Measurements from ENCODE around the gene RIPK4.

RIPK4 gene

GRCh38 chr21:41755934-41756773, 10.7 kb downstream of the RIPK4 start:
- in situ Hi-C loops (cut with MboI; ENCODE audit: low sequenced_read_pairs): no loop called here

- in situ Hi-C loops (cut with MboI; ENCODE audit: low sequenced_read_pairs): no loop called here
Measured at GRCh38 chr21:41755258-41755933, 11.5 kb downstream of the RIPK4 start.

DNA sequence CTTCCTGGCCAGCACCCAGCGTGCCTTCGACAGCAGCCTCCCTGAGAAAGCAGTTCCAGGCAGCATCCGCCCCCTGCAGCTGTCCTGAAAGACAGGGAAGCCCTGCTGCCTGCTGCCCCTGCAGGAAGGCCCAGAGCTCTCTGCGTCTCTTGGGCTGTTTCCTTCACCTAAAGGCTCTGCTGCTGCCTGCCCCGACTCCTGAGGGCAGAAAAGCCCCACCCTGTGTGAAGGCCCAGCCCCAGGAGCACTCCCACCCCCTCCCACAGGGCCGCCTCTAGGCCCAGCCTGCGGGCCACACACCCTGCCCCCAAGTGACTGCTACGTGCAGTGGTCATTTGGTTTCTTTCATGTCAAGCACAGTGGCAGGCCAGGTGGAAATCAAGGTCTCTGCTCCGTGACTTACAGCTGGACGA, 12.4 kb downstream of the RIPK4 start:
- in situ Hi-C loops (cut with MboI; ENCODE audit: low sequenced_read_pairs): no loop called here

- in situ Hi-C loops (cut with MboI; ENCODE audit: low sequenced_read_pairs): no loop called here
Measured at GRCh38 chr21:41753006-41753898, 13.6 kb downstream of the RIPK4 start.

- in situ Hi-C loops (cut with MboI; ENCODE audit: low sequenced_read_pairs): no loop called here
Measured at GRCh38 chr21:41752231-41752681, 14.6 kb downstream of the RIPK4 start.

DNA sequence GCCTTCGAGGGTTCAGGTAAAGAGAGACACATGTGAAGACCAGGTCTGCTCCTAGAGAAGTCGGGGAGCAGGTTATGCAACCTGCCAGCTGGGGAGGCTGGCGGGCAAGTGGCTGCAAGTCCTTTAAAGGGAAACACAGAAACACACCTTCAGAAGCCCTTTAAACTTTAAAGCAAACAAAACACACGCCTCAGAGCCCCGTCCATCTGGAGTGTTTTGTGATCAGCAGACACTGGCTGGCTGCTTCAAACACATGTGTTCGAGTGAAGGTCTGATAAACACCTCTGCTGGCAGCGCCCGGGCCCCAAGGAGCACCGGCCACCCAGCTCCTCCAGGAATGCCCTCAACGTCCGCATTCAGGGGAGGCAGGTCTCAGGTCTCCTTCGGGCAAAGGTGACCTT, 15.2 kb downstream of the RIPK4 start:
- in situ Hi-C loops (cut with MboI; ENCODE audit: low sequenced_read_pairs): no loop called here

DNA sequence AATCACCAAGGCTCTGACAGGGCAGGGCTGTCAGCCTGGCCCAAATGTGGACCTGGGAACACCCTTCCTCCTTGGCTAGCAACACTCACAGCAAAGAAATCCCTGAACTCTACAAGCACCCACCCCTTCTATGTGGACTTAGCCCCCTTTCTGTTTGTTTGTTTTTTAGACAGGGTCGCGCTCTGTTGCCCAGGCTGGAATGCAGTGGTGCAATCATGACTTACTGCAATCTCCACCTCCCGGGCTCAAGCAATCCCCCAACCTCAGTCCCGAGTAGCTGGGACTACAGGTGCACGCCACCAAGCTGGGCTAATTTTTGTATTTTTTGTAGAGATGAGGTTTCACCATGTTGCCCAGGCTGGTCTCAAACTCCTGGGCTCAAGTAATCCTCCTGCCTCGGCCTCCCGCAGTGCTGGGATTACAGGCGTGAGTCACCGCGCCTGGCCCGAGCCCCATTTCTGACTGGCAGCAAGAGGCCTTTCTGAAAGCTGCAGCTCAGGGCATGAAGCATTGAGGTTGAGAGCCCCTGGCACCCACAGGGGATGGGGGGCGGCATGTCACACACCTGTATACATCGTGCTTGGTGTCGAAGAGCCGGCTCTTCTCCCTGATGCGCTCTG, 16.2 kb downstream of the RIPK4 start:
- in situ Hi-C loops (cut with MboI; ENCODE audit: low sequenced_read_pairs): no loop called here

DNA sequence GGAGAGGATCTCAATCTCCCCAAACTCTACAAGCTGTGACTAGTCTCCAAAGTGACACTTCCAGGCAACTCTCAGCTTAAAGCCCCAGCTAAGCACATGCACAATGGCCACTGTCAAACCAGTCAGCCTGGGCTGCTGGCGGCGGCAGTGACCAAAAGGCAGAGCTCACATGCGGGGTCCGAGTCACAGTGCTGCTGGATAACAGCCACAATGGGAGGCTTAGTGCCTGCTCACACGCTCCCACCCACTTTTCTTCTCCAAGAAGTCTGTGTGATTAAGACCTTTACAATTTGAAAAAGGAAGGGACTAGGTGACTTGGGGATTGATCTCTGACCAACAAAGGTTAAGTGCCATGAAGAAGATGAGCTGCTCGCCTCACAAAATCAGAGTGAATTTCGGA, 16.8 kb downstream of the RIPK4 start:
- in situ Hi-C loops (cut with MboI; ENCODE audit: low sequenced_read_pairs): no loop called here

DNA sequence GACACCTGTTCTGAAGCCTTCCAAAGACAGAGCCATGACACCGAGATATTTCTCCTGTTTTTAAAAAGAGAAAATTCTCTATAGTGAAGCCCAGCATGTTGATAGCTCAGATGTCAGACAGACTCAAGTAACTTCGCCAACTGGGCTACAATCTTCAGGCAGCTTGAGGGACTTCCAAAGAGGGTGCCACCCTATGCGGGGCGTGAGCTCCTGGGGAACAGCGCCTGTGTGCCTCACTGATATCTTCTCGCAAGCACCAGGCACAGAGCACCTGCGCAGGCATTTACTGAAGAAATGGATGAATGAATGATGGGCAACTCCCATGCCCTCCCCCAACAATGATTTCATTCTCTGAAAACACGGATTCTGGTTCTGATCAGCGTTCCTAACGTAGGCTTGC, 17.6 kb downstream of the RIPK4 start:
- in situ Hi-C loops (cut with MboI; ENCODE audit: low sequenced_read_pairs): no loop called here

GRCh38 chr21:41747943-41748738, 18.7 kb downstream of the RIPK4 start:
- in situ Hi-C loops (cut with MboI; ENCODE audit: low sequenced_read_pairs): no loop called here

DNA sequence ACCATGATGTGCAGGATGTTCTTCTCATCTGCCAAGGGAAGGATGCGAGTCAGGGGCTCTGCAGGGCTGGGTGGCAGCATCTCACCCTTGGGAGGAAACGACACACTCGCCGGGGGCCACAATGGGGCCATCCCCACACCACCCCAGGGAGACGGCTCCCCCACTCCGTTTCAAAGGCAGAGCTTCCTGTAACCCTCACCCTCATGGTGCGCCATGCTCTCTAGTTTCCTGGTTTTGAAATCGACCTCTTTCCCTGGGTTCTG, 20.2 kb downstream of the RIPK4 start:
- in situ Hi-C loops (cut with MboI; ENCODE audit: low sequenced_read_pairs): no loop called here

GRCh38 chr21:41745971-41746743, 20.7 kb downstream of the RIPK4 start:
- in situ Hi-C loops (cut with MboI; ENCODE audit: low sequenced_read_pairs): no loop called here

DNA sequence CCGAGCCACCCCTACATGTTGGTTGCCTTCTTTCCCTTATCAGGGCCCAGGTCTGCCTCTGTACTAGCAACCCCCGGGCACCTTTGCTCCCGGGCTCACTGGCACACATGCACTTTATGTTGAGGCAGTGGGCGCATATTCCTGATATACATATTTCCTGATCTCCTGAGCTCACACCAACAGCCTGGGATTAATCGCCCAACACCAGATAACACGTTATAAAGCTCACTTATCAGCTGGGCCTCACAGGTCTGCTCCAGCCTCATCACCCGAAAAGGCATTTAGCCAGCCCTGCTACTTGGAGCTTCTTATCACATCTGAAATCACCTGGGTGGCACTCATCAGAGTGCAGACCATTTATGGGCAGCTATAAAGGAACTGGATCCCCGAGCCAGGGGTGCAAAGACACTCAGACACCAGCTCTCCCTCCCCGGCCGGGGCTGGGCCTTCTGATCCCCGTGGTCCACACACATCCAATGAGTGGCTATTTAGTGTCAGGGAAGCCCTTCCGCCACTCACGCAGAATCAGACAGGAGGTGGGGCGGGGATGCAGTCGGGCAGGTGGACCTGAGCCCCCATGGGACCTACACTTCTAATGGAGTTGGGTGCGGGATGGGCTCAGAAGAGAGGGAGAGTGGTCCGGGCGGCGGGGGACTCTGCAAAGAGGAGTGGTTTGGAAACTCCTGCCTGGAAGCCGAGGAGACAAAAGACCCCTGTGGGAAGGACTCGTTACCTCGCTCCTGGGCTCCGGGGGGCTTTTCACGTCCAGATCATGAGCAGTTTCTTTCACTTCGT, 21.6 kb downstream of the RIPK4 start:
- in situ Hi-C loops (cut with MboI; ENCODE audit: low sequenced_read_pairs): no loop called here

GRCh38 chr21:41744028-41744930, 22.6 kb downstream of the RIPK4 start:
- in situ Hi-C loops (cut with MboI; ENCODE audit: low sequenced_read_pairs): no loop called here

GRCh38 chr21:41743321-41744027, 23.4 kb downstream of the RIPK4 start:
- in situ Hi-C loops (cut with MboI; ENCODE audit: low sequenced_read_pairs): no loop called here

- in situ Hi-C loops (cut with MboI; ENCODE audit: low sequenced_read_pairs): no loop called here
Measured at GRCh38 chr21:41742073-41742875, 24.6 kb downstream of the RIPK4 start.
